B cell (primary cell): ENCODE data around the gene KRTAP5-2. TPM values are rescaled to one million over a fixed set of nuclear protein-coding genes. Genes with fewer than 3 reads are reported as not detected.
"Not testable (repeated sequence)": the region's sequence is repeated elsewhere in the genome, so short reads cannot be mapped to it uniquely, and the experiment has no call there.

Source experiments
- ATAC-seq: fragments of 200-7000 bp; cut with Tn5 transposase; one replicate; pipeline ENCODE4 v1.10.0; 2021; ENCODE audit warnings: low read depth, mild to moderate bottlenecking, moderate number of reproducible peaks, moderate library complexity
- CTCF ChIA-PET: fragments of 350-600 bp; sonication (Branson Sonifier 250); formaldehyde crosslinking; loops from one replicate; lab custom pipeline; 2021; ENCODE audit warnings: antibody characterized with exemption, inconsistent platforms; lab: Charles Lee
- POLR2A ChIA-PET: fragments of 350-600 bp; sonication (Branson Sonifier 250); formaldehyde crosslinking; loops from one replicate; lab custom pipeline; 2021; ENCODE audit warnings: antibody characterized with exemption; lab: Charles Lee
- DNase-seq: peaks from one replicate; pipeline ENCODE4 v3.0.0; 2013
- H2AFZ ChIP-seq: 2 replicates; pipeline ENCODE4 v1.6.1; 2012; ENCODE audit warnings: mild to moderate bottlenecking, low read depth, low read length; ENCODE audit not compliant: insufficient read depth, poor library complexity, severe bottlenecking
- H3K27ac ChIP-seq, 2 donors: 1 replicate in 1 of 2; 2 replicates in 1 of 2; pipeline ENCODE4 v1.5.1; 2012 to 2013; ENCODE audit warnings: low read length in 2 of 2, mild to moderate bottlenecking in 2 of 2, moderate library complexity in 1 of 2
- H3K27me3 ChIP-seq, 4 experiments: fragments of 200-600 bp in 1 of 4; sonication (generic) in 1 of 4; replicated peaks in 1 of 4; 1 replicate in 2 of 4; 2 replicates in 2 of 4; pipeline versions ENCODE4 v1.6.1 to v1.7.0; 2013 to 2016; ENCODE audit warnings: low read length in 3 of 4, mild to moderate bottlenecking in 2 of 4, mixed read lengths in 1 of 4, moderate library complexity in 1 of 4; ENCODE audit not compliant: insufficient read depth in 4 of 4, control insufficient read depth in 3 of 4; ENCODE audit errors: control extremely low read depth in 1 of 4
- H3K36me3 ChIP-seq, 2 experiments: replicated peaks in 1 of 2; 1 replicate in 1 of 2; 2 replicates in 1 of 2; pipeline versions ENCODE4 v1.6.1 to v1.7.1; 2013; ENCODE audit warnings: low read length in 1 of 2; ENCODE audit not compliant: insufficient read depth in 2 of 2, control insufficient read depth in 1 of 2; ENCODE audit errors: control extremely low read depth in 1 of 2, extremely low read depth in 1 of 2
- H3K4me1 ChIP-seq, 2 donors: fragments of 200-600 bp in 1 of 2; sonication (generic) in 1 of 2; 1 replicate in 1 of 2; 2 replicates in 1 of 2; pipeline versions ENCODE4 v1.5.1 to v1.6.1; 2013 to 2017; ENCODE audit warnings: low read length in 2 of 2; ENCODE audit not compliant: control insufficient read depth in 2 of 2, insufficient read depth in 2 of 2
- H3K4me2 ChIP-seq: replicated peaks from 2 replicates; pipeline ENCODE3; 2012; ENCODE audit warnings: mild to moderate bottlenecking, low read depth, low read length; ENCODE audit not compliant: poor library complexity, severe bottlenecking
- H3K4me3 ChIP-seq, 5 experiments: fragments of 200-600 bp in 1 of 5; sonication (generic) in 1 of 5; 1 replicate in 3 of 5; 2 replicates in 2 of 5; pipeline versions ENCODE4 v1.5.1 to v1.7.0; 2011 to 2016; ENCODE audit warnings: low read length in 4 of 5, mild to moderate bottlenecking in 4 of 5, low read depth in 2 of 5, control low read depth in 1 of 5, moderate library complexity in 1 of 5; ENCODE audit not compliant: insufficient read depth in 1 of 5; ENCODE audit errors: control extremely low read depth in 1 of 5, extremely low read depth in 1 of 5
- H3K79me2 ChIP-seq: fragments of 200-600 bp; sonication (generic); one replicate; pipeline ENCODE4 v1.6.0; 2016; ENCODE audit warnings: low read length; ENCODE audit not compliant: control insufficient read depth, insufficient read depth
- H3K9ac ChIP-seq: fragments of 200-600 bp; sonication (generic); 2 replicates; pipeline ENCODE4 v1.6.1; 2017; ENCODE audit warnings: mild to moderate bottlenecking, low read length, moderate library complexity
- H3K9me3 ChIP-seq, 3 donors: one replicate each; pipeline versions ENCODE4 v1.6.1 to v1.7.1; 2013; ENCODE audit warnings: low read length in 2 of 3; ENCODE audit not compliant: control insufficient read depth in 2 of 3, insufficient read depth in 1 of 3; ENCODE audit errors: control extremely low read depth in 1 of 3
- H4K20me1 ChIP-seq: 2 replicates; pipeline ENCODE4 v1.6.0; 2012; ENCODE audit warnings: mild to moderate bottlenecking, low read length; ENCODE audit not compliant: insufficient read depth, control insufficient read depth, poor library complexity, severe bottlenecking
- H3K27ac Mint-ChIP-seq: one replicate; pipeline ENCODE4 v1.8.0; 2021; ENCODE audit warnings: mixed read lengths
- H3K27me3 Mint-ChIP-seq: one replicate; pipeline ENCODE4 v1.8.0; 2021; ENCODE audit warnings: mixed read lengths
- H3K4me1 Mint-ChIP-seq: one replicate; pipeline ENCODE4 v1.8.0; 2021; ENCODE audit warnings: mixed read lengths
- H3K4me3 Mint-ChIP-seq: one replicate; pipeline ENCODE4 v1.8.0; 2021; ENCODE audit warnings: mixed read lengths
- H3K9me3 Mint-ChIP-seq: one replicate; pipeline ENCODE4 v1.8.0; 2022; ENCODE audit warnings: mixed read lengths; ENCODE audit not compliant: insufficient read depth
- CTCF ChIP-seq: fragments of 200-600 bp; IDR thresholded peaks from one replicate; pipeline ENCODE4 v1.8.0; 2022; ENCODE audit warnings: antibody characterized with exemption, mild to moderate bottlenecking
- EZH2 ChIP-seq: IDR thresholded peaks from 2 replicates; pipeline ENCODE4 v1.6.1; 2012; ENCODE audit warnings: borderline replicate concordance, low read depth, mild to moderate bottlenecking, moderate library complexity, low read length; ENCODE audit not compliant: insufficient read depth, poor library complexity, severe bottlenecking
- WGBS: methylation state at CpG from one replicate; pipeline ENCODE4 v1.1.5; 2013; ENCODE audit warnings: missing lambda C conversion rate; ENCODE audit not compliant: insufficient coverage; 5-methylcytosine and 5-hydroxymethylcytosine counted together
- intact Hi-C: fragments of 100-400 bp; cut with micrococcal nuclease; formaldehyde crosslinking; loops from one replicate; pipeline ENCODE4 v1.10.0; 2022
- polyA plus RNA-seq: library from polyadenylated mRNA; depleted of rRNA; stranded (reverse); fragments of >200 nt; gene quantifications from 2 replicates; pipeline ENCODE4 v1.2.3, GENCODE V29; 2012
- total RNA-seq, 2 donors: library from RNA; stranded (reverse); fragments of 120-200 nt in 1 of 2; gene quantifications; 1 replicate in 1 of 2; 2 replicates in 1 of 2; pipeline versions ENCODE4 v1.2.3 to v1.2.4, GENCODE V29; 2013 to 2022

KRTAP5-2 gene
- total and polyA plus RNA-seq, 2 donors (not counting 1 experiment from before 2014, with no cell fraction given), result 0.36 TPM; not detected in 1

DNA sequence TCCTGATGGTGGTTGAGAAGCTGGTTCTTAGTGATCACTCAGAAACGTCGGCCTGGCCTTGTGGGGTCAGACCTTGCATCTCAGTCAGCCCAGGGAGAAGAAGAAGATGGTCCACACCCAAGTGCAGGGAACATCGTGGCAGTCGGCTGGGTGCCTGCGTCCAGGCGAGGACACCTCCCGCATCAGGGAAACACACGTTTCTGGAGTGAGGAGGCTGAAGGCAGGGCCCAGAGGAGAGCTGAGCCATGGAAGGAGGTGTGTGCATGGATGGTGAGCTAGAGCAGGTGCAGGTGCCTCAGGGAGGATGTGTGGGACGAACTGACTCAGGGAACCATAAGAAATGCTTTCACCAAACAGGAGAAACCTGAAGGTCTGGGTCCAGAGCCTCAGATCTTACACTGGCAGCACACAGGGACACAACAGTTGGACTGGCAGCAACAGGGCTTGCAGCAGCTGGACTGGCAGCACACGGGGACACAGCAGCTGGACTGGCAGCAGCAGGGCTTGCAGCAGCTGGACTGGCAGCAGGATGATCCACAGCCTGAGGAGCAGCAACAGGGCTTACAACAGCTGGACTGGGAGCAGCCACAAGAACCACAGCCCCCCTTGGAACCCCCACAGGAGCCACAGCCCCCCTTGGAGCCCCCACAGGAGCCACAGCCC is 632 bp downstream of the KRTAP5-2 start:
- H3K4me1 Mint-ChIP-seq, result peaks cover 12% of the 10 kb centered on the region
- H3K27me3 Mint-ChIP-seq, result peaks cover 52% of the 10 kb centered on the region
- Histone ChIP-seq H4K20me1 (no peaks in the 10 kb centered on the region), H3K27me3 (peaks cover 0 to 19% (median 4%) of the 10 kb centered on the region in 4 experiments), H3K4me2 (no peak overlapping the region), H3K4me1 (no peaks in the 10 kb centered on the region), H3K36me3 (no peaks in the 10 kb centered on the region), H3K27ac (no peak overlapping the region), H2AFZ (no peak overlapping the region), H3K9me3 (no peaks in the 10 kb centered on the region), H3K79me2 (no peaks in the 10 kb centered on the region), H3K9ac (no peak overlapping the region), H3K4me3 (no peak overlapping the region)
- ATAC-seq (no peak), DNase-seq (no peak)
- POLR2A ChIA-PET, result no interaction called here
- no peak overlapping the region for H3K27ac Mint-ChIP-seq
- intact Hi-C loops, result no loop called here
- H3K4me3 Mint-ChIP-seq, result no peak overlapping the region
- 85% methylated on average over 10 of the region's 10 CpGs for WGBS
- CTCF ChIA-PET, result interaction anchor here (1.0 kb wide), 2 partner anchors 23 to 42 kb away, joined by 3 to 5 read pairs; no protein-coding TSS in a partner anchor
- TF ChIP-seq EZH2 (no peak), CTCF (no peak)
- H3K9me3 Mint-ChIP-seq, result no peaks in the 10 kb centered on the region

DNA sequence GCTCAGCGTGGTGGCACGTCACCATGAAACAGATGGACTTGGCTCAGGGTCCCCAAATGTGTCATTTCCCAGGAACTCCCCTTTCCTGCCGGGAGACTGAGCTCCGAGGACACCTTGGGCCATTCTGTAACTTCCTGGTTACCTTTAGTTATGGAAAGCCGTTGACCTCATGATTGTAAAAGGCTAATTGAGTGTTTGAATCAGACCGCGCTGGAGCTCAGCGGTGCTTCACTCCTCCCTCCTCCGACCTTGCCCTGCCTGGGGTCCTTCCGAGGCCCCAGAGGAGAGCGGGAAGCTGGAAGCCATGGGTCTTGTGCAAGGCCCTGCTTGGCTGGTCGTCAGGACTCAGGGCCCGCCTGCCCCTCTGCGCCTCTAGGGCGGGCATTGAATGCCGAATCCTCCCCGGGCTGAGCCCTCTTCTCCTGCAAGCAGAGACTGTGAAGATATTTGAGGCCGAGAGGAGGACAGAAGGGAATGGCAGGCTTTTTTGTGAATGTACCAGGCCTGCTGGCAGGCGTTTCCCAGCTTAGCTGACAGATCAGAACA is 1.4 kb downstream of the KRTAP5-2 start:
- H3K9me3 Mint-ChIP-seq, H3K36me3 ChIP-seq, H3K4me2 ChIP-seq, H4K20me1 ChIP-seq, H3K27ac ChIP-seq, H3K4me3 Mint-ChIP-seq, H3K9me3 ChIP-seq, H3K4me1 ChIP-seq, DNase-seq, H3K9ac ChIP-seq, H2AFZ ChIP-seq, intact Hi-C loops, H3K27ac Mint-ChIP-seq, H3K79me2 ChIP-seq, H3K4me1 Mint-ChIP-seq, POLR2A ChIA-PET, H3K4me3 ChIP-seq, ATAC-seq: not testable (repeated sequence)
- CTCF ChIA-PET, result interaction anchor here (0.9 to 4.3 kb wide), 2 partner anchors 23 kb away, joined by 3 to 13 read pairs; no protein-coding TSS in a partner anchor
- H3K27me3 Mint-ChIP-seq, result peaks cover 54% of the 10 kb centered on the region
- peaks cover 0 to 19% (median 4%) of the 10 kb centered on the region in 4 experiments for H3K27me3 ChIP-seq
- 80% methylated on average over 14 of the region's 19 CpGs for WGBS

- H3K4me1 ChIP-seq, H3K4me3 ChIP-seq, H3K9me3 ChIP-seq, H3K4me2 ChIP-seq, H3K27ac ChIP-seq, H3K79me2 ChIP-seq, POLR2A ChIA-PET, DNase-seq, H3K4me1 Mint-ChIP-seq, H3K4me3 Mint-ChIP-seq, H3K9me3 Mint-ChIP-seq, H4K20me1 ChIP-seq, H3K9ac ChIP-seq, H2AFZ ChIP-seq, H3K36me3 ChIP-seq, H3K27ac Mint-ChIP-seq, ATAC-seq: not testable (repeated sequence)
- CTCF ChIA-PET, result interaction anchor here (0.9 to 4.3 kb wide), 4 partner anchors 22 to 35 kb away, joined by 3 to 13 read pairs (median 5); no protein-coding TSS in a partner anchor
- peaks cover 52% of the 10 kb centered on the region for H3K27me3 Mint-ChIP-seq
- 65% methylated on average over 7 of the region's 11 CpGs for WGBS
- H3K27me3 ChIP-seq, result peaks cover 0 to 19% (median 4%) of the 10 kb centered on the region in 4 experiments
- intact Hi-C loops, result loop anchor here (2.0 kb wide), 1 partner anchor 33 kb away; the partner anchor contains the start of gene KRTAP5-5
These were observed 2.0 kb downstream of the KRTAP5-2 start for GRCh38 chr11:1595994-1596575.
